AG09309 (cell line): ENCODE data around the gene HAP1.

Source experiments
- DNase-seq: peaks from one replicate; pipeline ENCODE4 v3.0.0-alpha.2; 2010; ENCODE audit warnings: low read depth
- H3K4me3 ChIP-seq: 2 replicates; pipeline ENCODE4 v1.5.1; 2011; ENCODE audit warnings: mild to moderate bottlenecking, low read depth, low read length, moderate library complexity; ENCODE audit not compliant: control insufficient read depth
- TF ChIP-seq, protein P1 (sequence below): IDR thresholded peaks from 2 replicates; pipeline ENCODE4 v1.5.1; 2011; ENCODE audit warnings: mild to moderate bottlenecking, low read depth, low read length, inconsistent platforms; ENCODE audit not compliant: insufficient read depth, control insufficient read depth; ENCODE audit errors: missing control alignments

The HAP1 gene

GRCh38 chr17:41763327-41763726 is 28.9 kb upstream of the HAP1 start:
- H3K4me3 ChIP-seq: no peak overlapping the region
- no peak for DNase-seq
- TF ChIP-seq, protein P1, sequence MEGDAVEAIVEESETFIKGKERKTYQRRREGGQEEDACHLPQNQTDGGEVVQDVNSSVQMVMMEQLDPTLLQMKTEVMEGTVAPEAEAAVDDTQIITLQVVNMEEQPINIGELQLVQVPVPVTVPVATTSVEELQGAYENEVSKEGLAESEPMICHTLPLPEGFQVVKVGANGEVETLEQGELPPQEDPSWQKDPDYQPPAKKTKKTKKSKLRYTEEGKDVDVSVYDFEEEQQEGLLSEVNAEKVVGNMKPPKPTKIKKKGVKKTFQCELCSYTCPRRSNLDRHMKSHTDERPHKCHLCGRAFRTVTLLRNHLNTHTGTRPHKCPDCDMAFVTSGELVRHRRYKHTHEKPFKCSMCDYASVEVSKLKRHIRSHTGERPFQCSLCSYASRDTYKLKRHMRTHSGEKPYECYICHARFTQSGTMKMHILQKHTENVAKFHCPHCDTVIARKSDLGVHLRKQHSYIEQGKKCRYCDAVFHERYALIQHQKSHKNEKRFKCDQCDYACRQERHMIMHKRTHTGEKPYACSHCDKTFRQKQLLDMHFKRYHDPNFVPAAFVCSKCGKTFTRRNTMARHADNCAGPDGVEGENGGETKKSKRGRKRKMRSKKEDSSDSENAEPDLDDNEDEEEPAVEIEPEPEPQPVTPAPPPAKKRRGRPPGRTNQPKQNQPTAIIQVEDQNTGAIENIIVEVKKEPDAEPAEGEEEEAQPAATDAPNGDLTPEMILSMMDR: no peak

- TF ChIP-seq, protein P1: no peak
- no peak for DNase-seq
- H3K4me3 ChIP-seq: no peak overlapping the region
These were observed 28.4 kb upstream of the HAP1 start for GRCh38 chr17:41762841-41763240.

DNA sequence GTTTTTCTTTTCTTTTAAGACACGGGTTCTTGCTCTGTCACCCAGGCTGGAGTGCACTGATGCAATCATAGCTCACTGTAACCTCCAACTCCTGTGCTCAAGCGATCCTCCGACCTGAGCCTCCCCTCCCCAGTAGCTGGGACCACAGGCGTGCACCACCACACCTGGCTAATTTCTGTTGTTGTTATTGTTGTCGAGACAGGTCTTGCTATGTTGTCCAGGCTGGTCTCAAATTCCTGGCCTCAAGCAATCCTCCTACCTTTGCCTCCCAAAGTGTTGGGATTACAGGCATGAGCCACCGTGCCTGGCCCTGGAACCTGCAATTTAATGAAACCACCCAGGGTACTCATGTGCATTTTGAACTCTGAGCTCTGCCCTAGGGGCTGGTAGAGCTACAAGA is 27.9 kb upstream of the HAP1 start:
- TF ChIP-seq, protein P1: no peak
- no peak for DNase-seq
- H3K4me3 ChIP-seq: no peak overlapping the region

DNA sequence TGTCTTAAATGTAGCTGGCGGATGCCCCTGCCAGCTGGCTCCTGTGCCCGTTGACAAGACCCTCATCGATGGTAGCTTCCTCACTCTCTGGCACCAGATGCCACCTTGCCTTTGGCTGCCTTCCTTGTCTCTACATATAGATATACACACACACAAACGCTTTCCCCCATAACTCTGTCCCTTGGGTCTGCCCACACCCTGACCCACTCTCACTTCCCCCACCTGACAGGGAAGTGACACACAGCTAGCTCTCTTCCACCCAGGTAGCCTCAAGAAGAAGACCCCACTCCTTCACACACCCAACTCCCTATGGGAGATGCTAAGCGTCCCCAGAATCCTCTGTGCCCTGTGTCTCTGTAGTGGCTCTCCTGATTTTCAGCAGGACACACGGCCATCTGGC is 26.4 kb upstream of the HAP1 start:
- DNase-seq: no peak
- no peak overlapping the region for H3K4me3 ChIP-seq
- TF ChIP-seq, protein P1: no peak

- DNase-seq: no peak
- H3K4me3 ChIP-seq: no peak overlapping the region
- TF ChIP-seq, protein P1: no peak
These were observed 24.2 kb upstream of the HAP1 start for GRCh38 chr17:41758601-41759000.

- TF ChIP-seq, protein P1: no peak
- no peak for DNase-seq
- no peak overlapping the region for H3K4me3 ChIP-seq
These were observed 19.6 kb upstream of the HAP1 start for GRCh38 chr17:41754066-41754465.

- TF ChIP-seq, protein P1: no peak
- DNase-seq: no peak
- no peak overlapping the region for H3K4me3 ChIP-seq
These were observed 16.8 kb upstream of the HAP1 start for GRCh38 chr17:41751288-41751687.
